Tibial nerve (tissue), 4 donors: ENCODE measurements around the gene TTLL13.

Experiments
- CTCF ChIP-seq, 5 experiments: fragments of 200-600 bp in 3 of 5; fragments of 450-650 bp in 2 of 5; sonication (generic) in 3 of 5; IDR thresholded peaks; one replicate each; pipeline ENCODE4 v1.5.1; 2016 to 2019; ENCODE audit warnings: antibody characterized with exemption in 5 of 5, mild to moderate bottlenecking in 3 of 5, moderate library complexity in 2 of 5
- EP300 ChIP-seq, 2 donors: sonication (generic); formaldehyde crosslinking; IDR thresholded peaks; one replicate each; pipeline ENCODE4 v1.6.1; 2017; ENCODE audit warnings: antibody characterized with exemption in 2 of 2, mild to moderate bottlenecking in 1 of 2
- POLR2A ChIP-seq, 2 donors: fragments of 450-650 bp; IDR thresholded peaks; one replicate each; pipeline ENCODE4 v1.6.1; 2017; ENCODE audit warnings: antibody characterized with exemption in 2 of 2, mild to moderate bottlenecking in 2 of 2, moderate library complexity in 2 of 2

DNA sequence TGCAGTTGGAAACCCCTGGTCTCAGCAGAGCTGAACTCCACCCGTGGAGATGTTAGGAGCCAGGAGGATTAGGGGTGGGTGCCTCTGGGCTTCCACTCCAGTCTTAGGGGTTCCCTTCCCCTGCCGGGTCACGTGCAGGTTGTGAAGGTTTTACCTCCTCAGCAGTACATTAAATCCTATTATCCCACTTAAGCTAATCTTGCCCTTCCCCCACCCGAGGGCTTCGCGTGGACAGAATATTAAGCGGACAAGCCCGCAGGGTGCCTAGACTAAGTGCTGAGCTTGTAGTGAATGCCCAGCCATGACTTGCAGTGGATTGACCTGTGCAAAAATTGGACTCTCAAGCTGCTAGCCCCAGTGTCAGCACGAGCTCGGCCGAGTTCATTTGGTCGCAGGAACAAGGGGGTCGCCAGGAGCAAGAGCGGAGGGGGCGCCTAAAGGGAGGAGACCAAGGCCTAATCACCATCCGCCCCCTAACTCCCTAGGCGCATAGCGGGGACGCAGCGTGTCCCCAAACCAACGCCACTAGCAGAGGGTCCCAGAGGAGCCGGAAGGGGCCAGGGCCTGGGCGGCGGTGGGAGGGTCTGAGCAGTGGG lies 48.7 kb upstream of the TTLL13 start:
- no peak for TF ChIP-seq POLR2A (IDR thresholded peaks at IDR 0.05)
- no peak for TF ChIP-seq CTCF (IDR thresholded peaks at IDR 0.05)
- no peak for TF ChIP-seq EP300 (IDR thresholded peaks at IDR 0.05)
